Kidney (tissue), 14 donors: ENCODE data around the gene TEX11. TPM values are rescaled to one million over a fixed set of nuclear protein-coding genes. Genes with fewer than 3 reads are reported as not detected.
"Not testable (repeated sequence)": the region's sequence is repeated elsewhere in the genome, so short reads cannot be mapped to it uniquely, and the experiment has no call there.

Source experiments
- DNase-seq, 5 donors: peaks; one replicate each; pipeline ENCODE4 v3.0.0-alpha.2; 2013 to 2020
- FAIRE-seq: peaks from 2 replicates; lab custom pipeline; 2012; peaks lifted over from hg19 to GRCh38; lab: Jason Lieb, UNC
- H3K27ac ChIP-seq, 2 donors: one replicate each; pipeline ENCODE4 v1.7.0; 2013; ENCODE audit warnings: low read depth in 2 of 2, low read length in 2 of 2, inconsistent platforms in 1 of 2
- H3K27me3 ChIP-seq: one replicate; pipeline ENCODE4 v1.7.1; 2013; ENCODE audit warnings: low read length, inconsistent platforms; ENCODE audit not compliant: control insufficient read depth, insufficient read depth
- H3K36me3 ChIP-seq, 3 donors: one replicate each; pipeline versions ENCODE4 v1.7.0 to v1.7.1; 2013; ENCODE audit warnings: low read length in 3 of 3, control low read depth in 1 of 3, inconsistent platforms in 1 of 3; ENCODE audit not compliant: insufficient read depth in 3 of 3, control insufficient read depth in 2 of 3
- H3K4me1 ChIP-seq, 3 donors: one replicate each; pipeline versions ENCODE4 v1.7.0 to v1.7.1; 2013; ENCODE audit warnings: low read length in 3 of 3, inconsistent platforms in 1 of 3, low read depth in 1 of 3; ENCODE audit not compliant: control insufficient read depth in 2 of 3, insufficient read depth in 2 of 3
- H3K4me3 ChIP-seq, 3 donors: one replicate each; pipeline versions ENCODE4 v1.7.0 to v1.8.1; 2013; ENCODE audit warnings: low read length in 3 of 3, control low read depth in 1 of 3, inconsistent platforms in 1 of 3
- H3K9ac ChIP-seq, 3 donors: one replicate each; pipeline versions ENCODE4 v1.7.0 to v1.7.1; 2013; ENCODE audit warnings: low read length in 3 of 3, control low read depth in 1 of 3, inconsistent platforms in 1 of 3
- H3K9me3 ChIP-seq, 3 donors: one replicate each; pipeline versions ENCODE4 v1.7.0 to v1.7.1; 2013; ENCODE audit warnings: low read length in 3 of 3, control low read depth in 1 of 3, inconsistent platforms in 1 of 3; ENCODE audit not compliant: control insufficient read depth in 2 of 3, insufficient read depth in 1 of 3
- CTCF ChIP-seq: IDR thresholded peaks from 3 replicates; pipeline ENCODE4 v1.5.1; 2012; ENCODE audit warnings: mild to moderate bottlenecking, moderate library complexity, borderline replicate concordance; ENCODE audit not compliant: insufficient read depth; ENCODE audit errors: extremely low read depth
- intact Hi-C: fragments of 100-400 bp; cut with DNase I; formaldehyde crosslinking; loops from one replicate; pipeline ENCODE4 v1.11.1; 2022
- polyA plus RNA-seq: library from polyadenylated mRNA; stranded (reverse); fragments of 350-450 nt; fragmentation: Illumina TruSeq; extraction: RNeasy Lipid Tissue Mini Kit (QIAGEN cat#74804); gene quantifications from one replicate; pipeline ENCODE4 v1.2.3, GENCODE V29; 2014; ENCODE audit warnings: low read depth, low replicate concordance; ENCODE audit not compliant: insufficient read depth
- total RNA-seq: library from RNA; stranded (reverse); fragmentation: NEBNext Ultra II Directional; extraction: Animal tissue kit (Norgen Biotek cat#: 25700); gene quantifications from one replicate; pipeline ENCODE4 v1.2.1, GENCODE V29; 2021
- donor health status: control.
- donor health status: control.
- donor health status: control.
- donor health status: control.
- donor health status: control.
- donor health status: DM: yes; HTN: yes; CAD: no.
- donor health status: Normal renal cell carcinoma (clear cell type).

Gene TEX11
- total and polyA plus RNA-seq, 2 donors from 2014 or later, result 0.28 TPM; not detected in 1

GRCh38 chrX:70907900-70908299 is 611 bp downstream of the TEX11 start:
- no peak for TF ChIP-seq CTCF
- intact Hi-C loops, result no loop called here
- Histone ChIP-seq H3K4me3 (no peak overlapping the region), H3K27me3 (no peaks in the 10 kb centered on the region), H3K27ac (no peak overlapping the region), H3K9ac (no peak overlapping the region), H3K36me3 (no peaks in the 10 kb centered on the region), H3K9me3 (no peaks in the 10 kb centered on the region), H3K4me1 (no peaks in the 10 kb centered on the region)
- FAIRE-seq (no peak), DNase-seq (no peak)

GRCh38 chrX:70901465-70901864 is 7.0 kb downstream of the TEX11 start:
- Histone ChIP-seq H3K27me3 (no peaks in the 10 kb centered on the region), H3K27ac (no peak overlapping the region), H3K4me1 (no peaks in the 10 kb centered on the region), H3K9ac (no peak overlapping the region), H3K4me3 (no peak overlapping the region), H3K9me3 (no peaks in the 10 kb centered on the region), H3K36me3 (no peaks in the 10 kb centered on the region)
- intact Hi-C loops, result no loop called here
- TF ChIP-seq CTCF, result no peak
- FAIRE-seq (no peak), DNase-seq (no peak)

- intact Hi-C loops, H3K4me1 ChIP-seq, FAIRE-seq, H3K36me3 ChIP-seq, H3K9ac ChIP-seq, H3K27ac ChIP-seq, H3K4me3 ChIP-seq, H3K27me3 ChIP-seq, H3K9me3 ChIP-seq: not testable (repeated sequence)
- DNase-seq, result peak in 2 of 5 donors; percentile 0 to 10
Observed at GRCh38 chrX:70890441-70890840, 18.1 kb downstream of the TEX11 start.

- no peak overlapping the region for H3K4me3 ChIP-seq
- intact Hi-C loops, result no loop called here
- no peaks in the 10 kb centered on the region for H3K36me3 ChIP-seq
- no peak overlapping the region for H3K9ac ChIP-seq
- H3K27me3 ChIP-seq, result no peaks in the 10 kb centered on the region
- H3K27ac ChIP-seq, result no peak overlapping the region
- H3K4me1 ChIP-seq, result no peaks in the 10 kb centered on the region
- DNase-seq, result no peak
- no peak for FAIRE-seq
- no peak for TF ChIP-seq CTCF
- no peaks in the 10 kb centered on the region for H3K9me3 ChIP-seq
Observed at GRCh38 chrX:70878902-70879301, 29.6 kb downstream of the TEX11 start.
